GM21737 (cell line): ENCODE results near the gene FGF12.
A peak's percentile ranks its signal among the peaks of the same experiment; 100 is the strongest.

Experiments
- ATAC-seq: cut with Tn5 transposase; IDR thresholded peaks from one replicate; pipeline ENCODE4 v1.9.1; 2021; ENCODE audit warnings: mild to moderate bottlenecking, moderate library complexity; ENCODE audit not compliant: unreplicated experiment

Gene FGF12

DNA sequence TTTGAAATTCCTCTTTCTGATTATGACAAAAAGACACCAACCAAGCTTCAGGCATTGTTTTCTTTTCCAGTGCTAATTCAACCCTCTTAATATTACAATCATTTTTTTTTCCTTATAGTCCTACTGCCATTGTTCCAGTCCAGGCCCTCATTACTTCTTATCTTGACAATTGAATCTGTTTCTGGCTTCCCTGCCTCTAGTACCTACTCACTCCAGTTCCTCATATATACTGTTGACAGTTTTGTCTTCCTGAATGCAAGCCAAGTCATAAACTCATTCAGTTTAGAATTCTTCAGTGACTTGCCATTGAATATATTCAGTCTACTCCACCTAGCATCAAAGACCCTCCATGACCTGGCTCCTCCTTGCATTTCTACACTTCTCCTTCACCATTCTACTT is 507.4 kb downstream of the FGF12 start:
- ATAC-seq: no peak

GRCh38 chr3:192216067-192216466 is 511.3 kb downstream of the FGF12 start:
- no peak for ATAC-seq

DNA sequence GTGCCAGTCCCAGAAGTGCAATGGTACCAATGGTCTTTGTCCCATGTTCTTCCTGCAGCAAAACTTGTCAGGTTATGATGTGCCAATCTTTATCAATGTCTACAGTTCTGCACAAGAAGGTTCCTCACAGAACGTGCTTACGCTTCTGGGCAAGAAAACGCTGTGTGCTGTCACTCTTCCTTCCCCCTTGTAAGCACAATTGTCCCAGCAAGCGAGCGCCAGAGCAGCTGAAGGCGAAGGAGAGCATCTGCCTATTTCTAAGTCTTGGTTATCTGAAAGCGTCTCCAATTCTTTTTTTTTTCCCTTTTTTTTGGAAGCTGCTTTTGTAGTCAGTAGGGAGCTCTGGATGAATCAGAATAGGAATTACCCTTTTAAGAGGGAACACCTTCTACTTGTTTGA is 514.4 kb downstream of the FGF12 start:
- ATAC-seq: no peak

GRCh38 chr3:192212335-192212734 is 515.0 kb downstream of the FGF12 start:
- no peak for ATAC-seq

DNA sequence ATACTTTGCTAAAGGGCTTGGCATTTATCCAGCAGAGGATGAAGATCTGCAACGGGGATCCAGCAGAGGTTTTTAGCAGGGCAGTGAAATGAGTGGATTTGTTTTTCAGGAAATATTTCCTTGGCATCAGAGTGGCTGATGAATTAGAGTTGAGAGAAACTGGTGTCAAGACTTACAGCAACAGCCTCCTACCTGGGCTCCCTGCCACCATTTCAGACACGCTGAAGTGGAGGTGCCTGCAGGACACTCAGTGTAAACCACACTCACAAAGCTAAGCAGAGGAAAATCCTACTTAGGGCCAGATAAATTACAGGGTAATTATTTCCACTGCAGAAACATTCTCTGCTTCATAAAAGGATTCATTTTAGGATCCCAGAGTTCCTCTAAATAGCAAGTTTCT is 519.7 kb downstream of the FGF12 start:
- no peak for ATAC-seq

- ATAC-seq: no peak
Measured at GRCh38 chr3:192207239-192207638, 520.1 kb downstream of the FGF12 start.

GRCh38 chr3:192194085-192194484 is 533.3 kb downstream of the FGF12 start:
- no peak for ATAC-seq

DNA sequence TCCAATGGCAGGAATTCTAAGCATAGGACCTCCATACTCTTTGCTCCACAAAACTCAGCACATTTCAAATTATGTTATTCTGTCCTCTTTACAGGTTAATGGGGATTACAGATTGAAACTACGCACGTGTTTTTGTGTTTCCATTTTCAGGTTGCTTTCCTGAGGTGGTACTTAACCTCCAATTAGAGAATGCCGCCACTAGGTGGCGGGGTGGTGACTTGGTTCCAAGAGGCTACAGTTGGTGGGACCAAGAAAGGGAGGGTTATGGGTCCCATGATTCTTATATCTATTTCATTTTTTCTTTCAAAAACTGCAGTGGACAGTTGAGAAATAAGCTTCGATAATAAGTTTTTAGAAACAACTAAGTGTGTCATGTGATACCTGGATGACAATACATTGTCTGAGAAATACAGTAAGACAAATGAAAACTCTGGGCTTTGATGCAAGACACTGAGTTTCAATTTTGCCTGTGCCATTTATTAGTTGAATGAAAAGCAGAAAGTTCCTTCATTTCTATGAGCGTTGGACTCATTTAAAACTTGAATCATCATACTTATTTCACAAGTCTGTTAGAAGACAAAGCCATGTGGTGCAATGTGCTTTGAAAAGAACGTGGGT is 539.0 kb downstream of the FGF12 start:
- ATAC-seq: peak; percentile 76

DNA sequence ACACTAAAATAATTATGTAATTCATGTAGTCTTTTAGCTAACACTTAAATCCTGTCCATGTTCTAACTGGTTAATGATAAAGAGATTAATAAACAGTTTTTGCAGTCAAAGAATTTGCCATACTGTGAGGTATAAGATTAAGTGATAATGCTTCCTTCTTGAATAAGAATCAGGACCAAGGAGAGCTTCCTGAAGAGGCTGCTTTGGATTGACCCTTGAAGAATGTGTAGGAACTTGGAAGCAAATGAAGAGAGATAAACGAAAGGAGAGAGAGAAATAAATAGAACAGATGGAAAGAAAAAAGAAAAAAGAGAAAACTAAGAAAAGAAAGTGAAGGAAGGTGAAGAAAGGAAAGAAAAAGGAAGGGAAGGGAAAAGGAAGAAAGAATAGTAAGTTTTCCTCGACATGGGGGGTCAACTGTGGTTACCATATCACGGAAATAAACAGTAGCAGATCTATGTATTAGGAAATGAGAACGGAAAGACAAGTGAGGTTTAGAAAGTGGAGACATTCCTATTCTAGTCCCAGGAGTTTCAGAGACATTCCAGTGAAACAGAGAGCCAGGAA is 539.8 kb downstream of the FGF12 start:
- ATAC-seq: no peak

DNA sequence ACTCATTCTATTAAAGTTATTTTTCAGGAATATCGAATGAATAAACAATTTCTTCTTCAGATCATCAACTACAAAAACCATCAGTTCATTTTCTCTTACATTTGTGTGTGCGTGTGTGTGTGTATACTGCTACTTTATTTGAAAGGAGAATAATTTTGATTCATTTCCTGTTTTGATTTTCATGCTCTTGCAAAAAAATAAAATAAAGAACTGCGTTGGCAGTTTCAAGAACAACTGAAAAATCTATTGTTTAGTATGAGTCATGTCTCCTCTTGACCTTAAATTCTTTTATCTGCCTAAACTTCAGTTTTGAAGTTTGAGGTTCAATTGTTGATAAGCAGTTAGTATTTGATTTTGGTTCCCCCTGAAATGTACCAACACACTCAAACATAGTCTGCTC is 540.8 kb downstream of the FGF12 start:
- no peak for ATAC-seq

DNA sequence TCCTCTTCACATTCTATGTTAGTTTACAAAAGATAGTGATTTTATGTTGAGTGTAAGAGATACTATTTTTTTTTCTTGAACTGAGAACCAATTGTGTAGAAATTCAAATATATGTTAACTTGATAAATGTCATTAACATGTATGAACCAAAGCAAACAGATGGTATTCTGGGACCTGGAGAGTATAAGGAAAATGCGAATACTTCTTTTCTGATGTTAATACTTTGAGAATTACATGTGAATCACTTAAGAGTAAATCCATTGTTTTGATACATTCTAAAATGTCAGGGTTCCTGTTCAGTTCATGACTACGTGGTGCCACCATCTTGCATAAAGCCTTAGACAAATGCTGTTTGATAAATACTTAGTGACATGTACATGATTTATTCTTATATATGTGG is 541.3 kb downstream of the FGF12 start:
- ATAC-seq: no peak

DNA sequence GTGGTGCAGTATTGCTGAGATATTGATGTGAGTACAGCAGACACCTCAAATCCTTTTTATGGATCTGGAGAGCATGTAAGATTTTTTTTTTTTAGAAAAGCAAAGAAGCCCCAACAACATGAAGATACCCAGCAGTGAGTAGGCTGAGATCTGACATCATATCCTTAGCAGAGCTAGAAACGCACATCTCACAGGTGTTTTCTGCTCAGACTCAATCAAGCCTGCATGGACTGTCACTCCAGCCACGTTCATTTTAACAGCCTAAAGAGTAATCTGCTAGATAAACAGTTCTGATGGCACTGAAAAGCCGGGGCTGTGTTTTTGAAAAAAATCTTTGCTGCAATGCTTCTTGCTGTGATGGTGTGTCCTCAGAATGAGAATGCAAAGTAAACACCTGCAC is 544.2 kb downstream of the FGF12 start:
- no peak for ATAC-seq

DNA sequence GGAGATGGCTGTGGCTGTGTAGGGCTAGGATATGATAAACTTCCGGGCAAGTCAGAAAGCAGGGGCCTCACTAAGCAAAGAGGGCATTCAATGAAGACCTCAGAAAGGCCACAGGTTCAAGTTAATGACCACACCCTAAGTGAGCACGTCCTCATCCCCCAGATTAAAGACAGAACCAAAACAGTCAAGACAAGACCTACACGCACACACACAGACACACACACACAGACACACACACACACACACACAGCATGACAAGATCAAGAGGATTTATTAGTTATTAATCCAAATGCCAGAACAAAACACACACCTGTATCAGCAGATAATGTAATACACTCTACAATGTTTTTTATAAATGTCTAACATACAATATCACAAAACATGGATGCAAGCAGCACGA is 546.2 kb downstream of the FGF12 start:
- ATAC-seq: no peak

- no peak for ATAC-seq
Measured at GRCh38 chr3:192177383-192177782, 550.0 kb downstream of the FGF12 start.

DNA sequence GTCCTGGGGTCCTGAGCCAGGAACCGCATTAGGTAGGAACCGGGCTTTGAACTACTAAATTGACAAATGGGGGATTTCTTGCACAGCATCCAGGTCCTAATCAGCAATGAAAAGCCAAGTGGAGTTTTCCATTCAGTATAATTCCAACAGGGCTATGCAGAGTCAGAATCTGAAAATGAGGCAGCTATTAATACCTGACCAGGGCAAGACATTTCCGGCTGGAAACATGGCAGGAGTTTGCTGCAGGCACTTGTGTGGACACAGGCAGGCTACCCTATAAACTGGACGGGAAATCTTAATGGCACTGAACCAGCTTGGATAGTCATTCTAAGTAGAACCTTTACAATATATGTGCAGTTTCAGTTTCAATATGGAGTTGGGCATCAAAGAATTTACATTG is 553.1 kb downstream of the FGF12 start:
- no peak for ATAC-seq

DNA sequence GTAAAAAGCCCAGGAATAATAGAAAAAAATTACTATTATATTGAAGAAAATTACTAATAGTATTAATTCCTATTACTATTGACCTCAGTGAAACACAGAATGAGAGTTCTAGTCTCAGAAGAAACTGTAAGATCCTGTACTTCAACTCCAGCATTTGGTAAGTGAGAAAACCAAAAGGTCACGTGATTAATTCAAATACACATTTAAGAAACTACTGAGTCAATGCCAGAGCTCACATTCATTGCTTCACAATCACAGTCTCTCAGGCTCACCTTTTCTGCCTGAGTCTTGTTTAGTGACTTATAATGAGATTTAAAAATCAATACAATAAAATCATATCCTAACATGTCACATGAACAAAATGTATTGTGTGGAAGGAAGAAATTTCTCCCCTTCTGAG is 556.1 kb downstream of the FGF12 start:
- no peak for ATAC-seq

DNA sequence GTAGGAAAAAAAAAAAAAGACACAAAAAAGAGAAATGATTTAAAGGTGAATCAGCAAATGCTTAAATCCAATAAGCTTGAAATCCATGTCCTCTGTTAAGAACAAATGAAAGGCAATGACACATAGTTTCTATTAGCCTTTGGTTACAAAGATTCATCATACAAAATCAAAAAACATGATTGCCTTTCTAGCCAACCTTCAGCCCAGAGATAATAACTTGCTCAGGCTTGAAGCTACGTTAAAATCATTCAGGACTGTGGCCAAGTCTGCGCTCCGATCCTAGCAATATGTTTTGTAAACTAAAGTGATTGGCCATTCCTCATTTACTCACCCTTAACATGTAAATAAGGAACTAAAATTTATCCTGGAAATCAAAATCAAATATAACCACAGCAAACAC is 556.7 kb downstream of the FGF12 start:
- ATAC-seq: no peak

GRCh38 chr3:192170031-192170430 is 557.3 kb downstream of the FGF12 start:
- ATAC-seq: no peak

- no peak for ATAC-seq
Measured at GRCh38 chr3:192169332-192169915, 557.9 kb downstream of the FGF12 start.

DNA sequence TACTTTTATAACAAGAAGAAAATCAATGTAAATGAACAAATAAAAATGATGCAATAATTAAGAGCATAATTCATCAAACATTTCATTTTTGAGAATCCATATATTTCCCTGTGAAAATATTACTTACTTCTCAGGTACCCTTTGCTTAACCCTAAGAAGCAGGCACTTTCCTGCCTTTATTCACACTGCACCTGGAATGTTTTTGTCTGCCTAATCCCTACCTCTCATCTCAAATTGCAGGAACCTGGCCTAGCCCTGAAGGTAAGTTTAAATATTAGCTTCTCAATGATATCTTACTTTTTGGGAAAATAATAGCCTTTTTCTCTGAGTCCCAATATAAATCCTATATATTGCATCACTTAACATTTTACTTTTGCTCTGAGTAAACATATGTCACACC is 559.1 kb downstream of the FGF12 start:
- ATAC-seq: no peak

GRCh38 chr3:192165552-192165951 is 561.8 kb downstream of the FGF12 start:
- ATAC-seq: no peak

- ATAC-seq: no peak
Measured at GRCh38 chr3:192161661-192162060, 565.7 kb downstream of the FGF12 start.

GRCh38 chr3:192156382-192156781 is 571.0 kb downstream of the FGF12 start:
- no peak for ATAC-seq
